NCI-H2171 treated with DMSO at 0.1 percent for 48 hours (cell line): ENCODE data around the gene BOC.
A peak's percentile ranks its signal among the peaks of the same experiment; 100 is the strongest.

ENCODE experiments used
- DNase-seq: peaks from one replicate; lab custom pipeline; 2025; lab: John Stamatoyannopoulos, UW

BOC gene

GRCh38 chr3:113193719-113194118, 17.6 kb upstream of the BOC start:
- no peak for DNase-seq

GRCh38 chr3:113194823-113195401, 16.4 kb upstream of the BOC start:
- peak; percentile 49 for DNase-seq

GRCh38 chr3:113200351-113200750, 11.0 kb upstream of the BOC start:
- DNase-seq: no peak

- no peak for DNase-seq
Measured at GRCh38 chr3:113200946-113201345, 10.4 kb upstream of the BOC start.

GRCh38 chr3:113204371-113204770, 7.0 kb upstream of the BOC start:
- peak; percentile 73 for DNase-seq

GRCh38 chr3:113205481-113205880, 5.9 kb upstream of the BOC start:
- no peak for DNase-seq

GRCh38 chr3:113210604-113211329, 590 bp upstream of the BOC start:
- no peak for DNase-seq

GRCh38 chr3:113212150-113212843, 940 bp downstream of the BOC start:
- peak; percentile 34 for DNase-seq

- DNase-seq: no peak
Measured at GRCh38 chr3:113212844-113213375, 1.6 kb downstream of the BOC start.

- no peak for DNase-seq
Measured at GRCh38 chr3:113213896-113214587, 2.7 kb downstream of the BOC start.

- DNase-seq: no peak
Measured at GRCh38 chr3:113214917-113215595, 3.7 kb downstream of the BOC start.

- DNase-seq: no peak
Measured at GRCh38 chr3:113216393-113216792, 5.0 kb downstream of the BOC start.

- no peak for DNase-seq
Measured at GRCh38 chr3:113218011-113218680, 6.8 kb downstream of the BOC start.

- DNase-seq: no peak
Measured at GRCh38 chr3:113218681-113219045, 7.3 kb downstream of the BOC start.

- DNase-seq: no peak
Measured at GRCh38 chr3:113219605-113220300, 8.4 kb downstream of the BOC start.

- no peak for DNase-seq
Measured at GRCh38 chr3:113220721-113221120, 9.4 kb downstream of the BOC start.

- DNase-seq: no peak
Measured at GRCh38 chr3:113221721-113222257, 10.4 kb downstream of the BOC start.

GRCh38 chr3:113222451-113223086, 11.2 kb downstream of the BOC start:
- peak; percentile 72 for DNase-seq

- no peak for DNase-seq
Measured at GRCh38 chr3:113223475-113224281, 12.3 kb downstream of the BOC start.
